HepG2 (cell line): ENCODE measurements around the gene TOR4A. TPM values are rescaled to one million over a fixed set of nuclear protein-coding genes. Genes with fewer than 3 reads are reported as not detected.

ENCODE experiments used
- ATF7-NPFF ChIP-seq: sonication (generic); formaldehyde crosslinking; IDR thresholded peaks from 2 replicates; pipeline ENCODE4 v1.8.1; 2023; ENCODE audit warnings: mild to moderate bottlenecking, low read depth, missing genetic modification reagents, moderate library complexity
- CREM ChIP-seq, 2 experiments: sonication (generic) in 1 of 2; formaldehyde crosslinking in 1 of 2; IDR thresholded peaks; 2 replicates each; pipeline versions ENCODE4 v1.4.0 to v1.6.1; 2016 to 2020; ENCODE audit warnings: antibody characterized with exemption in 1 of 2, mild to moderate bottlenecking in 1 of 2, missing genetic modification reagents in 1 of 2
- FOXJ3 ChIP-seq: sonication (generic); formaldehyde crosslinking; IDR thresholded peaks from 2 replicates; pipeline ENCODE4 v1.4.0; 2020; ENCODE audit warnings: missing genetic modification reagents, mild to moderate bottlenecking, borderline replicate concordance
- JDP2 ChIP-seq: sonication (generic); formaldehyde crosslinking; IDR thresholded peaks from 2 replicates; pipeline ENCODE4 v1.8.1; 2022; ENCODE audit warnings: missing genetic modification reagents, borderline replicate concordance
- MAFG ChIP-seq: sonication (generic); formaldehyde crosslinking; IDR thresholded peaks from 2 replicates; pipeline ENCODE4 v1.5.1; 2020; ENCODE audit warnings: mild to moderate bottlenecking, missing genetic modification reagents
- MIER3 ChIP-seq: IDR thresholded peaks from 2 replicates; pipeline ENCODE4 v1.6.1; 2016; ENCODE audit warnings: missing compliant biosample characterization, borderline replicate concordance
- MTF1 ChIP-seq: sonication (generic); formaldehyde crosslinking; IDR thresholded peaks from 2 replicates; pipeline ENCODE4 v1.5.0; 2020; ENCODE audit warnings: missing genetic modification reagents
- PHF5A ChIP-seq: IDR thresholded peaks from one replicate; pipeline ENCODE4 v1.6.1; 2018; ENCODE audit warnings: low read depth, missing genetic modification reagents; ENCODE audit not compliant: unreplicated experiment
- REXO4 ChIP-seq: sonication (generic); formaldehyde crosslinking; IDR thresholded peaks from 2 replicates; pipeline ENCODE4 v1.8.0; 2022; ENCODE audit warnings: missing genetic modification reagents, mild to moderate bottlenecking, borderline replicate concordance
- SMAD9 ChIP-seq: sonication (generic); formaldehyde crosslinking; IDR thresholded peaks from 2 replicates; pipeline ENCODE4 v1.5.1; 2020; ENCODE audit warnings: mild to moderate bottlenecking, missing genetic modification reagents
- STAT5B ChIP-seq: sonication (generic); formaldehyde crosslinking; IDR thresholded peaks from 2 replicates; pipeline ENCODE4 v1.4.0; 2020; ENCODE audit warnings: missing genetic modification reagents
- U2AF2 ChIP-seq: fragments of 200-400 bp; formaldehyde crosslinking; IDR thresholded peaks from 2 replicates; pipeline ENCODE4 v1.6.1; 2017; ENCODE audit warnings: low read depth, mild to moderate bottlenecking, low read length
- XRCC5 ChIP-seq: fragments of 200-400 bp; formaldehyde crosslinking; optimal IDR thresholded peaks from 2 replicates; pipeline ENCODE3; 2017; ENCODE audit warnings: mild to moderate bottlenecking, low read length
- ZBED4 ChIP-seq: sonication (generic); formaldehyde crosslinking; IDR thresholded peaks from 2 replicates; pipeline ENCODE4 v1.4.0; 2020; ENCODE audit warnings: missing genetic modification reagents, borderline replicate concordance
- ZGPAT ChIP-seq: IDR thresholded peaks from 2 replicates; pipeline ENCODE4 v1.6.1; 2016; ENCODE audit warnings: mild to moderate bottlenecking
- ZNF260 ChIP-seq: sonication (generic); formaldehyde crosslinking; IDR thresholded peaks from 2 replicates; pipeline ENCODE4 v1.4.0; 2020; ENCODE audit warnings: missing genetic modification reagents, low read depth, mild to moderate bottlenecking, borderline replicate concordance
- ZNF572 ChIP-seq: sonication (generic); formaldehyde crosslinking; IDR thresholded peaks from 2 replicates; pipeline ENCODE4 v1.5.1; 2020; ENCODE audit warnings: mild to moderate bottlenecking, missing genetic modification reagents
- ZNF605 ChIP-seq: sonication (generic); formaldehyde crosslinking; IDR thresholded peaks from 2 replicates; pipeline ENCODE4 v1.8.0; 2022; ENCODE audit warnings: mild to moderate bottlenecking, missing genetic modification reagents
- ZNF747 ChIP-seq: sonication (generic); formaldehyde crosslinking; IDR thresholded peaks from 2 replicates; pipeline ENCODE4 v1.8.1; 2023; ENCODE audit warnings: missing genetic modification reagents, mild to moderate bottlenecking, borderline replicate concordance
- polyA plus RNA-seq, 8 experiments: library from polyadenylated mRNA; depleted of rRNA in 3 of 8; stranded (reverse) in 7 of 8; unstranded in 1 of 8; fragments of >200 nt; fragmentation: Illumina TruSeq in 4 of 8; extraction: Trizol in 4 of 8; gene quantifications; 2 replicates each; pipeline versions ENCODE4 v1.2.1 to v1.2.3, GENCODE V29; 2011 to 2016; ENCODE audit warnings: low read depth in 4 of 8, missing spikeins in 1 of 8, mixed read lengths in 1 of 8; ENCODE audit not compliant: insufficient read depth in 1 of 8
- total RNA-seq, 5 experiments: library from RNA; depleted of rRNA; stranded (reverse); fragments of >200 nt; fragmentation: Illumina TruSeq; extraction: Trizol; gene quantifications; 2 replicates each; pipeline ENCODE4 v1.2.3, GENCODE V29; 2016; ENCODE audit warnings: low read depth in 1 of 5

The TOR4A gene
- total and polyA plus RNA-seq, 2 of the 13 experiments (the other 11 are each of a cell fraction or from before 2014, with no cell fraction given) = 11.1 to 14.2 TPM

- no peak for TF ChIP-seq STAT5B (CRISPR knock-in tag)
- no peak for TF ChIP-seq MIER3 (CRISPR knock-in tag)
- no peak; the same call in 1 of the 2 replicates for TF ChIP-seq ZBED4 (CRISPR knock-in tag)
- TF ChIP-seq U2AF2 = no peak
- no peak for TF ChIP-seq REXO4
- TF ChIP-seq MTF1 = no peak
- peak; percentile 30; the same call in 1 of the 2 replicates for TF ChIP-seq ZNF605 (CRISPR knock-in tag)
- no peak for TF ChIP-seq ZNF260 (CRISPR knock-in tag)
- TF ChIP-seq ZNF747 = no peak
- no peak for TF ChIP-seq JDP2 (CRISPR knock-in tag)
- no peak for TF ChIP-seq SMAD9 (CRISPR knock-in tag)
- TF ChIP-seq ZGPAT (CRISPR knock-in tag) = peak; percentile 44
- TF ChIP-seq PHF5A (CRISPR knock-in tag) = no peak
- TF ChIP-seq CREM (IDR thresholded peaks at IDR 0.05) = no peak
- TF ChIP-seq CREM (CRISPR knock-in tag; IDR thresholded peaks at IDR 0.05) = no peak
- TF ChIP-seq MAFG (CRISPR knock-in tag) = no peak
- no peak for TF ChIP-seq FOXJ3 (CRISPR knock-in tag)
- peak; percentile 22 for TF ChIP-seq XRCC5
- no peak for TF ChIP-seq ZNF572 (CRISPR knock-in tag)
- no peak for TF ChIP-seq ATF7-NPFF (CRISPR knock-in tag)
These were observed 23.6 kb upstream of the TOR4A start (continued) for GRCh38 chr9:137253717-137254623.
